Endometrium (tissue), 2 donors: ENCODE results near the gene ATP5F1E.
"Not testable (repeated sequence)": the region's sequence is repeated elsewhere in the genome, so short reads cannot be mapped to it uniquely, and the experiment has no call there.

ENCODE experiments used
- FAIRE-seq: peaks from 2 replicates; lab custom pipeline; 2012; peaks lifted over from hg19 to GRCh38; lab: Jason Lieb, UNC
- donor health status: control.
- donor health status: control.

Gene ATP5F1E

DNA sequence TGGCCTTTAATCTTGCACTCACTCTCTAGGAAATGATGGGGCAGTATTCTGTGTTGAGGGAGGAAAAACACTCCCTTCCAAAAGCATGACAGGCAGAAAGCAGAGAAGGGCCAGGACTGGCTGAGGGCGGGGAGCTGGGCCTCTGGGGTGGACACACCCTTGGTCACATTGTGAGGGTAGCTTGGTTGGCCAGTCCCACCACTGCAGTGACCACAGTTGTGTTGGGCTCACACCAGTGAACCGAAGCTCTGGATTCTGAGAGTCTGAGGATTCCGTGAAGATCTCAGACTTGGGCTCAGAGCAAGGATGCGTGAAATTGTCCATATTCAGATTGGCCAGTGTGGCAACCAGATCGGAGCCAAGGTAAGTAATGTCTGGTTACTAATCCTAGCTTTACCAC lies 12.9 kb downstream of the ATP5F1E start, which contains the start of gene TUBB1:
TSS of gene TUBB1 (plus strand) at position 213 of the 400 bp plus-strand sequence. CDS start at position 307, 94 bp downstream.
- no peak for FAIRE-seq

DNA sequence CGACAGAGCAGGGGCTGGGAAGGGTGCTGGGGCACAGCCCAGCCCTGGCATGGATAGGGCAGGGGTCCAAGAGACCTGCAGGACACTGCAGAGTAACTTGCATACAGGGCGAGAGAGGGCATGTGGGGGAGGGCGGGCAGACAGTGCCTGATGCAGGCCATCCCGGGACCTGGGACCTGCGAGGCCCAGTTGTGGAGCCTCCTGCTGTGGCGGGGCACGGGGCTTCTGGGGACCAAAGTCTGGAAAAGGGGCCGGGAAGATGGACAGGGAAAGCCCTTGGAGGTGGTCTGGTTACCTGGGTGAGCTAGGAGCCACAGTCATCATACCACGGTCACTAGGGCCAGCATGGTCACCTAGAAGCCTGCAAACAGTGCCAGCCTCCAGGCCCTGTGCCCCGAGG lies 13.3 kb downstream of the ATP5F1E start:
- FAIRE-seq = no peak

DNA sequence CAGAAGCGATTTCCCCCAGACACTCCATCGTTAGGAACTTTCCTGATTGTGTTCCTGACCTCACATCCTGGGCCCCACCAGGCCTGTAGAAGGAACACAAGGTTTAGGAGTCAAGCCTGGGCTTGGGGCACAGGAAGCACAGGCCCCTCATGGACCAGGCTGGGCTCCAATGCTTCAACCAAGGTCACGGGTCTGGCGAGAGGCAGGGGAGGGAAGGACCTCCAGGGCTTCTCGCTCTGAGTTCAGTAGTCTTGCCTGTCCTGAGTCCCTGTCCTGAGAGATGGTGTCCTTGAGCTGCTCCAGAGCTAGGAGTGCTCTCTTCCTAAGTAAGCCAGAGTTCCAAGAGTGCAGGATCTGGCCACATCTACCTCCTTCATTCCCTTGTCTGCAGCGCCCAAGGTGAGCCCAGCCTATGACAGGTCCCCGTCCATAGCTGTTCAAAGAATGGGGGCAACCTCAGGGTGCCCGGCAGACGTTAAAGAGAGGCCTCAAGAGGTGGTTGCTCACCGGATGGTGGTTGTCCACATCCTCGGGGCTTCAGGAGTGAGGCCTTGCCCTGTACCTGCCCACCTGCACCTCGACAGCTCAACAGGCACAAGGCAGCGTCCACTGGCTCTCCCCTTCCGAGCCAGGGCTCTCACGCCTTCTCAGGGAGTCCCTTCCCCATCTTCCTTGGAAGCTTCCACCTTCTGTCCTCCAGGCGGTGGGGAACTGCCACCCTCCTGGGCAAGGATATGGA lies 14.5 kb downstream of the ATP5F1E start:
- no peak for FAIRE-seq

DNA sequence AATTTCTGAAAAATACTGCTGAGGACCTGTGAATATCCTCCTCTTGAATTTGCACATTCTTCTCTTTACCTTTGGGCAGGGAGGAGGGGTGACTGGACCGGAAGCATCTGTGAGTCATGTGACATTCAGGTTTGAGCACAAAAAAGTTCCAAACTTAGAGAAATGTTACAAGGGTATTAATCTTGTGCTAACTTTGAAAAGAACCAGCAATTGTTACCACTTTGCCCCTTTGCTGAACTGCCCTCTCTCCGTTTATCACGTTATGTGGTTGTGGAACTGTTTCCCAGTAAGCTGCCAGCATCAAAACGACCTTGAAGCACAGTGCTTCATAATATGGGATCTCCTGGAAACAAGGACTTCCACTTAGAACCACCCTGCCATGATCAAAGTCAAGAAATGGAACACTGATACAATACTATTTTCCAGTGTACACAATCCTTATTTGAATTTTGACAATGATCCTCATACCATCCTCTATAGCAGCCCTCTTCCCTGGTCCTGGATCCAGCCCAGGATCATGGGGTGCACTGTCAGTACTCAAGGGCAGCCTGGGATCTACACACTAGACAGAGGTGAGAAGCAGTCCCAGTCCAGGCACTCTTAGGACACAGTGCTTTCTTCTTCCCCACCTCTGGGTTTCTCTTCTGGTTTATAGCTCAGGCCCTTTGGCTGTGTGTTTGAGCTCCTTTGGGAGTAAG lies 15.2 kb downstream of the ATP5F1E start:
- FAIRE-seq = no peak

DNA sequence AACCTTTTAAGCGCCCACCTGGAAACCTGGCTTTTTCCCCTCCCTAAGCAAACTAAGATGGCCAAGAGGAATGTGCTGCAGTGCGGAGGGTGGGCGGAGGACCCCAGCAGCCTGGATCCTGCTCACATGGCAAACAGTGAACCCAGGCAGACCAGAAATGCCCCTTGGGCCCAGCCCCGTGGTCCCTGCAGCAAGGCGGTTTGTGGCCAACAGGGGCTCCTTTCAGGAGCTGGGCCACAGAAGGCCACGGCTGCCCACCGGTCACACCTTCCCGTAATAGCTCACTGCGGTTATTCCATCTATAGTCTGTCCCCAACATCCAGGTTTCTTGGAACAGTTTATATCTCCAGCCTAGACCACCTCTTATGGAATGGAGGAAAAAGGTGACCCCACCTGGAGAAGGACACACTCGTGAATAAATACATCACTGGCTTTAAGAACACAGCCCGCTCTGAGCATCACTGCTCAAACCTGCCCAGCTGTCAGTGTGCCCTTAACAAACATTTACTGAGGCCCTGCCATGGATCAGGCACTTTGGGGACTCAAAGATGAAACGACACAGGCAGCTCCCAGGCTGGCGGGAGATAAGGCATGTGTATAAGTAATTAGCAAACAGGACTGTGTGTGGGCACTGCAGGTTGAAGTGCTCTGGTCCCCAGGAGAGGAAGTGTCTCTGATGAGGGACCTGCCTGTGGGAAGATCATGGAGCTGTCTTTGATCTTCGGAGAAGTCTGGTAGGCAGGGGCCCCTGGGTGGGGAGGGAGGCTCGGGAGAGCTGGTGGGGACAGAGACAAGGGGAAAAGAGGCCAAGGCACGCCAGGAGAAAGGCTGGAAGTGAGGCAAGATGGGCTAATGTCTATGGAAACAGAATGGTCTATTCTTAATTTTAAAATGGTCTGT lies 16.1 kb downstream of the ATP5F1E start:
- no peak for FAIRE-seq

DNA sequence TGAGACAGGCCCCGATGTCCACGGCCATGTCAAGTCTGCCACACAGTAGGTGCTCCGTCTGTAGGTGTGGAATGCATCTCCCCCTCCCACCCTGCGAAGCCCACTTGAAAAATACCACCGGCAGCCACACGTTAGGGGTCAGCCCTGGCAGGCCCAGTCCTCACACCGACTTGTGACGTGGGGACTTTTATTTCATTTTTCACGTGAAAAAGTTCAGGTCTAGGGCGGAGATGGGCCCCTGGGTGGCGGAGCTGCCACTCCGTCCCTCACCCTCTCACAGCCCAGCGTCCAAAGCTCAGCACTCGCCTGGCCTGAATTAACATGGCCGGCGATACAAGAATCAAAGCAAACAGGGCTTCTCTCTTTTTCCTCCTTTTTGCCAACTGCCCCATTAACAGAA lies 16.7 kb downstream of the ATP5F1E start:
- FAIRE-seq = no peak

DNA sequence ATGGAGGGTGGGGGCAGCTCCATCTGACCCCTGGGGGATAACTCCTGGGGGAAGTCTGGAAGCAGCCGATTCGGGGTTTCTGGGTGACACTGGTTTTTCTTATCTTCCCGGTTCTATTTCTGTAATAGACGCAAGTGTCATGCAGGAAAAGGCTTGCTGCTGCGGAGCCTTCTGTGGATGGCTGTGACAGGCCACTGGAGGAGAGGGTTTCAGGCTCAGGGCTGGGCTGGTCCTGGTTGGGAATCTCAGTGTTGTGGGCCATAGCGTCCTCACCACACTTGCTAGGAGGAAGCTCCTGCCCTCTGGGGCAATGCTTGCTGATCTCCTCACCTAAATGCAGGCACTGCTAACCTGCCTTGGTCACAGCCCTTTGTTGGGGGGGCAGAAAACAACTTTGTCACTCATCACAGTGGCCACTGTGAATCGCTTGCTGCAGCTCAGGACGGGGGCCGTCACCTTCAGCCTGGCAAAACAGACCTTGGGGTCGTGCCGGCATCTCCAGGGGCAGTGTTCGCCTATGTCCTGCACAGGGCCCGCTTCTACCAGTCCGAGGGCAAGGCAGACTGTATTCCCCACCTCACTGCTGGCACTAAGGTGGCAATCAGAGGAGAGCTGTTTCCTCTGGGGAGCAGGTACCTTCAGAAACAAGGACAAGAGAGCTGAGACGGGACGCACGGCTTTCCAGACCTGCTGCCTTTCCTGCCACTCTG lies 17.3 kb downstream of the ATP5F1E start:
- no peak for FAIRE-seq

DNA sequence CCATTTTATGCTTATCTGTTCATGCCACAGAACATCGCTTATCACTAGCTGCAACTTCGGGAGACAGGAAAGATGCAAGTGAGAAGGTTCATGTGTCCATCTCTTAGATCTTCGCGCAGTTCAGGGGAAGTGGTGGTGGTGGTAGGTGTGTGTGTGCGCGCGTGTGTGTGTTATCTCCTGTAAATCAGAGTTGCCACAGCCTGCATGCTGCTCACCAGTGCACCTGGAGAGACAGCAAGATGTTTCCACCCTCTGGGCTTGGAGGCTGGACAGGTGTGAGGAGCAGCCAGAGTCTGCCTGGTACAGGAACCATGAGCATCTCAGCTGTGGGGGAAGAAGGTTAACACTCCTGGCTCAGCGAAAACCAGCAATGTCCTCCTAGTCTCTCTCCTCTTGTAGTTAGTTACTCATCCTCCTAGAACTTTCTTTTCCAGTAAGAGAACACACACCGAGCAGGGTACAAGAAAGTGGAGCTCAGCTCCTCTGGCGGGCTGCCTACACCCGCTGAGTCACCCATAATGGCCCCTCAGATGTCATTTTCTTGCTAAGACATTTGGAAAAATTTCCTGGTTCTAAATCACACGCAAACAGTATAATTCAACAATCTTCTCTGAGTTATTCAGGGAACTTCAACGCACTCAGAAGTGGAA lies 18.1 kb downstream of the ATP5F1E start:
- no peak for FAIRE-seq

DNA sequence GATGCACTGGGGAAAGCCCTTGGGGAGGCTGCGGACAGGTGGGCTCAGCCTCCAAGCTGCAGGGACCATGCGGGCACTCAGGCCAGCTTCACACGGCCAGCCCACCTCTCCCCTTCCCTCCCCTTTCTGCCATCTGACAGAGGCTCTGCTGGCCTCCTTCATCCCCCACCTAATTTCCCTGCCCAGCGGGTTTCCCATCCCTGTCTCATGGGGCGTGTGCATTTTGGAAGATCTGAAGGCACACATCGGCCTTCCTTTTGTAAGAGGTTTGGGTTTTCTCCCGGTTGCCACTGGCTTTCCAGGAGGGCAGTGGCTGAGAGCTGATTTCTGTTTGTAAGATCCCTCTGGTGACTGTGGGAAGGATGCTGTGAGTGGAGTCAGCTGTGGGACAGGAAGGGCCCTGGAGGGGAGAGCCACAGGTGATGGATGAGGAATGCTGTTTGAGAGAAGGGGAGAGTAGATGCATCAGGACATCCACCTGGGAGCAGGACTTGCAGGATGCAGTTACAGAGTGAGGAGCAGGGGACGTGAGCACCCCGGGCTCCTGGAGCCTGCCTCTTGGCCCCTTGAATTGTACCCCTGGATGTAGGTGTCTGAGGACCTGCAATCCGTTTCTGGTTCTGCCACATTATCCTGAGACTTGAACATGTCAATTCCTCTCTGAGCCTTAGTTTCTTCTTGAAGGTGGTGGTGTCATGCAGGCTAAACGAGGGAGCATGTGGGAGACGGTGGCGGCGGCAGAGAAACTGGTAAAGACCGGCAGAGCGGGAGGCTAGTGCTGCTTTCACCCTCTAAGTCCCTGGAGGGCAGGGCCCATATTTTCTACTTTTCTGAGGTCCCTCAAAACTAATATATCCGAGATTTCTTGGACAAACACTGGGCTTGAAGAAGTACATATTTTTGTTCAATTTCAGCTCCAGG lies 18.8 kb downstream of the ATP5F1E start:
- FAIRE-seq = no peak

DNA sequence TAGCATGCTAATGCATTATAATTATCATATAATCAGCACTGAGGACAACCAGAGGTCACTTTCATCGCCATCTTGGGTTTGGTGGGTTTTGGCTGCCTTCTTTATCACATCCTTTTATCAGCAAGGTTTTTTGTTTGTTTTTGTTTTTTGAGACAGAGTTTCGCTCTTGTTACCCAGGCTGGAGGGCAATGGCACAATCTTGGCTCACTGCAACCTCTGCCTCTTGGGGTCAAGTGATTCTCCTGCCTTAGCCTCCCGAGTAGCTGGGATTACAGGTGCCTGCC lies 20.3 kb downstream of the ATP5F1E start:
- FAIRE-seq = not testable (repeated sequence)

DNA sequence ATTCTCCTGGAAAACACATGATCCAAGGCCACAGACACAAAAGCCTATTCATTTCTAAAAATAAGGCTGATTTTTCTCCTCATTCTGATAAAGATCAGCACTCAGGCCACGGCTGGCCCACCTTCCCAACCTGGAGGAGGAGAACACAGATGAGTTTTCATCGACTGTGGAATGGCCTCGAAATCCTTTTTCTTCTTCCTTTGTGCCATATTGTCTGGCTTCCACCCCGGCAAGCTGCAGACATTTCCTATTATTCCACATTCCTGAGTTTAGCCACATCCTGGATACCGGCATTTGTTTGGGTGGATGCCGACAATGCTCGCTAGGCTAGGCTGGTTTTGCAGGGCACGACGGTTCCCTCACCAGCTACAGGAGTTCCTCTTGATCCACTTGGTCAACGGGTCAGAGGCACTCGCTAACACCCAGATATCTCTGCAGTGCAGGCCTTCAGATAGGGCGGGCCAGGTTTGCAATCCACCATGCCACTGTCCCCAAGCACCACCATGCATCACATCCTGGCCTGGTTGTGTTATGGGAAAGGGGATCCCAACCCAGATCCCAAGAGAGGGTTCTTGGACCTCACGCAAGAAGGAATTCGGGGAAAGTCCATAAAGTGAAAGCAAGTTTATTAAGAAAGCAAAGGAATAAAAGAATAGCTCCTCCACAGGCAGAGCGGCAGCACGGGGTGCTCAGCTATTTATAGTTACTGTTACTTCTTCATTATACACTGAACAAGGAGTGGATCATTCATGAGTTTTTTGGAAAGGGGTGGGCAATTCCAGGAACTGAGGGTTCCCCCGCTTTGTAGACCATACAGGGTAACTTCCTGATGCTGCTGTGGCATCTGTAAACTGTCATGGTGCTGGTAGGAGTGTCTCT lies 20.9 kb downstream of the ATP5F1E start:
- FAIRE-seq = no peak

DNA sequence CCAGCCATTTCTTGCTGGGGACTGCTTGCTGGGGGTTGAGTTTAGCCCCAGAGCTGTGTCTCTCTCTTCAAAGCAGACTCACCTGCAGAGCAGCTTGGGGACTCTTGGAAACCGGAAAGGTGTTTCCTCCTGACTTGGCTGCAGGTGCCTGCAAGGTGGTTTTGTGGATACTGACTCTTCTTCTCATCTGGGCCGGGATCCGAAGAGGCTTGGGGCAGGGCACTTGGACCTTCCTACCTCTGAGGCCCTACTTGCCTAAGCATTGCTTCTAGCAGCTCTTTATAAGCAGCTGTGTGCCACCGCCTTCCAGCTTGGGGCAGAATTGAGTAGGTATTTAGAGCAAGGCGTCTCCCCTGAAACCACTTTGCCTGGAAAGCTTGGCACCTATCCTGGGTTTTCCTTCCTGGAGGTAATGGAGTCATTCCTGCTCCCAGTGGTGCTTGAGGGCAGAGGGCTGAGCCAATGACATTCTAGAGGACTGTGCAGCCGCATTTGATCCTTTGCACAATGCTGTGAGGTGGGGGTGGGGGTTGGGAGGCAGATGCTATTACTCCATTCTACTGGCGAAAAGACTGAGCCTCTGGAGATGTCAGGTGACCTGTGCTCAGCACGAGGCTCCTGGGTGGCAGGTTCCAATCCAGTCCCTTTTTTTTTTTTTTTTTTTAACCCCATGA lies 21.7 kb downstream of the ATP5F1E start:
- no peak for FAIRE-seq

DNA sequence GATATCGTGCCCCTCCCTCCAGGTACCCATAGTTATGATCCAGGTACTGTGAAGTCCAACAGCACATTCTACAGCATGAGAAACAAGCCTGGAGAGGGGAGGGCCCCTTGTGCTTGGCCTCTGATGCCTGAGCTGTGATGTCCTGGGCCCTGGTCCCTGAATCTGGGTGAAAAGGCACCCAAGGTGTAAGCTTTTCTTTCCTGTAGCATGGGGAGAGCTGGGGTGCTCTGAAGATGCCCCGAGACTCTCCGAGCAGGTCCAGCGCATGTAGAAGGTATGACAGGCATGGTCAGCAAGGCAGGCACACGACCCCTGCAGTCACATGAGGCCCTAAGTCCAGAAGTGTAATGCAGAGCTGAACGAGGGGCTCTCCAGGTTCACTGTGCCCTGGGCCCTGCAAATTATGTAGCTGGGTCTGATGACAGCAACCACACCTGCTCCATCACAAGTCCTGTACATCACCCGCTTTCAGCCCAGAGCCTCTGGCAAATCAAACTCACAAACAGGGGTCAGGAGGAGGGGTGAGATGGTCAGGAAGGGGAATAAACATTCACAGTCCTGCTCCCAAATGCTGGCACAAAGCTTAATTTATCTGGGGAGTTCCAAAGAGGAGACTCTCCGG lies 23.3 kb downstream of the ATP5F1E start:
- no peak for FAIRE-seq

DNA sequence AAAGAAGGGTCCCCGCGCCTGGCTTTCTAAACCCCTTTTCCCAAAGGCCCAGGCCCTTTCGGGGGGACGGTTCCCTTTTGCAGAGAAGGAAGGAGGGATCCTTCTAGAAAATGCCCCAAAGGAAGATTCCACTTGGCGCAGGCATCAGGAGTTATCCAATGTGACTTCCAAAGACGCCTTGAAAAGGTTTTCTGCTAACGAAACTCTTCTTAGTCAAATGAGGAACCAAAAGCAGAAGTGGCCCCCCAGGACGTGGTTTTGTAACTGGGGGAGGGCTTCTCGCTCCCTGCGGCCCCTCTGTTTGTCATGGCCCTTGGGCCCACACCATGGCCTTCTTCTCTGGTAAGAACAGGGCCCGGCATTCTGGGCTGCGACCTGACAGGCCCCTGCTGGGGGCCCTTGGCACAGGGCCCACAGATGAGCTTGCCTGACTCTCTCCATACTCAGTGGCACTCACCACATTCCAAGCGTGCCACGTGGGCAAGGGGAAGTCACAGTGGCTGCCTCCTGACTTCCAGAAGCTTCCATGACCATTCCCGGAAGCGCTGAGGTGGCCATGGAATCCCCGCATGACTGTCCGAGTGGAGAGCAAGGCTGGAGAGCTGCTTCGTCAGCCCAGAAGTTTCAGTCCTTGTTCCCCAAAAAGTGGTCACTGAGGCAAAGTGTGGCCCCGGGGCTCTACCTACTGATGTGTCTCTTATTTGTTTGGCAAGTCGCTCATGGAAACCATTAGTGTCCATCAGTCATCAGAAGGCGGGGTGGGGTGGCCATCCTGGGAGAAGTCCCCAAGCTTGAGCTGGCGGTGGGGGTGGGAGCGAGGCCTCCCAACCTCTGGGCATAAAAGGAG lies 24.2 kb downstream of the ATP5F1E start:
- FAIRE-seq = no peak

DNA sequence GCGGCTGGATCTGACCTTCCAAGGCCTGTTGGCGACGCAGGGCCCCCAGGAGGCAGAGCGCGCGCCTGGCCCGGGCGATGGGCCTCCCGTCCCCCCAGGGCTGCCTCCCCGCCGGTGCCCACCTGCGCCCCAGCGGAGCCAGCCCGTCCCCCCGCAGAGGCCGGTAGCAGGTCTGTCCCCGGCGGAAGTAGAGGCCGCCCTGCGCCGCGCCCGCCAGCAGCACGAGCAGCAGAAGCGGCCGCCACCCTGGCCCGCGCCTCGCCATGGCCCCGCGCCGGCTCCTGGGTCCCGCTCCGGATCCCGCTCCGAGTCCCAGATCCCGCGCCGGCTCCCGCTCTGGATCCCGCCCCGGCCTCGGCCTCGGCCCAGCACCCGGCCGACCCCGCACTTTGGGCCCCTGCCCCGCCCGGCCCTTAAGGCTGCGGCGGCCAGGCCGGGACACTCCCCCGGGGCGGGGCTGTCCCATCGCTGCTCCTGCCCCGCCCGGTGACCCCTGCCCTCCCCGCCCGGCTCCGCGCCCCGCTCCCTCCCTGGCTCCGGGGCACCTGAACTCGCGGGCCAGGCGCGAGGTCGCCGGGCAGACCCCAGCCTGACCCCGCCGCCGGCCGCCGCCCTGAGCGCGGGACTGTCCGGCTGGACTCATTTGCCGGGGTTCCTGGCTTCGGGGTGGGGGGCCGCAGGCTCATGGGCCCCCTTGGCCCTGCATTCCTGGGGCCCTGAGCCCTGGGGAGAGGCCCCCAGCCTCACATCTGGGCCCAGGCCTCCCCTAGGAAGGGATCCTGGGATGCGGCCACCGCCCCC lies 25.1 kb downstream of the ATP5F1E start, which contains the start of gene CTSZ:
TSS of gene CTSZ (minus strand) at position 391 of the 801 bp plus-strand sequence. CDS start at position 265, 126 bp downstream.
- FAIRE-seq = no peak

DNA sequence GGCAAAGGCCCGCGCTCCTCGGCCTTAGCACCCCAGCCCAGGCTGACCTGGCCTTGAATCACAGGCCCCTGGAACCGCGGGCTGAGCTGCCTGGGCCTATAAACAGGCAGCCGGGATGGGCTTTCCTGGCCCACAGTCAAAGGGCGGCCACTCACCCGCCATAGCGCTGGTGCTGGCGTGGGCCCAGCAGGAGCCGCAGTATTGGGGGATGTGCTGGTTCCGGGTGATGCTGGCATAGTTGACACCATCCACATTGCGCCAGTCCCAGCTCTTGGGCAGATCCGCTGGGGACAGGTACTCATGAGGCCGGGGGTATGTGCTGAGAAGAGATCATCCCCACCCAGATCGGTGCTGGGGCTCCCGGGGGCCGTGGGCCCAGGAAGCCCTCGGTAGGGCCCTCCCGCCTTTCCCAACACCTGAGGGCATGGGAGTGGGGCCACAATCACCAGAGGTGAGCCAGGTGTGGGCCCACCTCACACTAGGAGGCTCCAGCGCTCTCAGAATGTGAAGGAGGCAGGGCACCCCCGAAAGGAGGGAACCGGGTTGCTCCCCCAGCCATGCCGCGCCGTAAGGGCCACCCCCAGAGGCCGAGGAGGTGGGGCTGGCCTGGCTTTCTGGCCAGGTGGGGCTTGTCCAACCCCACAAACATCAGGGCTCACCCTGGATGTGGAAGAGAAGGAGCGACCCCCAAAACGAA lies 25.8 kb downstream of the ATP5F1E start:
- no peak for FAIRE-seq
